Kidney capillary endothelial cell (primary cell): ENCODE data around the gene IL9R.
"Not testable (repeated sequence)": the region's sequence is repeated elsewhere in the genome, so short reads cannot be mapped to it uniquely, and the experiment has no call there.

Experiments
- DNase-seq: peaks from one replicate; pipeline ENCODE4 v3.0.0-alpha.2; 2018; ENCODE audit warnings: low spot score

The IL9R gene

GRCh38 chrX:156030474-156030873 is 33.0 kb downstream of the IL9R start:
- DNase-seq, result not testable (repeated sequence)
